IgD-negative memory B cell (primary cell): ENCODE measurements around the gene SURF4. TPM values are rescaled to one million over a fixed set of nuclear protein-coding genes. Genes with fewer than 3 reads are reported as not detected.

ENCODE experiments used
- polyA plus RNA-seq: library from polyadenylated mRNA; unstranded; fragments of 300-500 nt; fragmentation: Illumina TruSeq; gene quantifications from one replicate; pipeline ENCODE4 v1.2.3, GENCODE V29; 2021

Gene SURF4
- polyA plus RNA-seq, 1 donor from 2014 or later = 72.6 TPM

Other genes with a start within 250 kb of the SURF4 start
- gene GBGT1, start 212.1 kb downstream of the SURF4 start, polyA plus RNA-seq = 1.7 TPM
- not detected for gene OBP2B, start 166.8 kb downstream of the SURF4 start, polyA plus RNA-seq
- gene ABO, start 100.9 kb downstream of the SURF4 start, polyA plus RNA-seq = not detected
- 13.4 TPM for gene SURF6, start 39.9 kb downstream of the SURF4 start, polyA plus RNA-seq
- 26.7 TPM for gene MED22, start 27.9 kb downstream of the SURF4 start, polyA plus RNA-seq
- 1,229 TPM for gene RPL7A, start 27.8 kb downstream of the SURF4 start, polyA plus RNA-seq
- 114 TPM for gene SURF1, start 19.6 kb downstream of the SURF4 start, polyA plus RNA-seq
- gene SURF2, start 19.5 kb downstream of the SURF4 start, polyA plus RNA-seq = 34.7 TPM
- gene STKLD1, start 306 bp upstream of the SURF4 start, polyA plus RNA-seq = 0.16 TPM
- gene REXO4, start 42.0 kb upstream of the SURF4 start, polyA plus RNA-seq = 31.6 TPM
- 0.35 TPM for gene ADAMTS13, start 46.3 kb upstream of the SURF4 start, polyA plus RNA-seq
- 15.9 TPM for gene CACFD1, start 83.9 kb upstream of the SURF4 start, polyA plus RNA-seq
- gene SLC2A6, start 103.0 kb upstream of the SURF4 start, polyA plus RNA-seq = 65.2 TPM
- not detected for gene MYMK, start 148.9 kb upstream of the SURF4 start, polyA plus RNA-seq
- not detected for gene ADAMTSL2, start 158.6 kb upstream of the SURF4 start, polyA plus RNA-seq
- gene FAM163B, start 233.3 kb upstream of the SURF4 start, polyA plus RNA-seq = not detected